Neural cell (in vitro differentiated cells): ENCODE results near the gene OXT.

Experiments
- CTCF ChIP-seq: fragments of 450-650 bp; IDR thresholded peaks from 2 replicates; pipeline ENCODE4 v1.5.1; 2014; ENCODE audit warnings: antibody characterized with exemption, mild to moderate bottlenecking, moderate library complexity; ENCODE audit not compliant: poor library complexity, severe bottlenecking
- EP300 ChIP-seq: fragments of 450-650 bp; conservative IDR thresholded peaks from 2 replicates; pipeline ENCODE4 v1.6.1; 2014; ENCODE audit warnings: antibody characterized with exemption, mild to moderate bottlenecking, moderate library complexity; ENCODE audit not compliant: poor library complexity, severe bottlenecking
- SMC3 ChIP-seq: fragments of 450-650 bp; conservative IDR thresholded peaks from 2 replicates; pipeline ENCODE4 v1.6.1; 2014; ENCODE audit warnings: antibody characterized with exemption, mild to moderate bottlenecking, moderate library complexity; ENCODE audit not compliant: poor library complexity

DNA sequence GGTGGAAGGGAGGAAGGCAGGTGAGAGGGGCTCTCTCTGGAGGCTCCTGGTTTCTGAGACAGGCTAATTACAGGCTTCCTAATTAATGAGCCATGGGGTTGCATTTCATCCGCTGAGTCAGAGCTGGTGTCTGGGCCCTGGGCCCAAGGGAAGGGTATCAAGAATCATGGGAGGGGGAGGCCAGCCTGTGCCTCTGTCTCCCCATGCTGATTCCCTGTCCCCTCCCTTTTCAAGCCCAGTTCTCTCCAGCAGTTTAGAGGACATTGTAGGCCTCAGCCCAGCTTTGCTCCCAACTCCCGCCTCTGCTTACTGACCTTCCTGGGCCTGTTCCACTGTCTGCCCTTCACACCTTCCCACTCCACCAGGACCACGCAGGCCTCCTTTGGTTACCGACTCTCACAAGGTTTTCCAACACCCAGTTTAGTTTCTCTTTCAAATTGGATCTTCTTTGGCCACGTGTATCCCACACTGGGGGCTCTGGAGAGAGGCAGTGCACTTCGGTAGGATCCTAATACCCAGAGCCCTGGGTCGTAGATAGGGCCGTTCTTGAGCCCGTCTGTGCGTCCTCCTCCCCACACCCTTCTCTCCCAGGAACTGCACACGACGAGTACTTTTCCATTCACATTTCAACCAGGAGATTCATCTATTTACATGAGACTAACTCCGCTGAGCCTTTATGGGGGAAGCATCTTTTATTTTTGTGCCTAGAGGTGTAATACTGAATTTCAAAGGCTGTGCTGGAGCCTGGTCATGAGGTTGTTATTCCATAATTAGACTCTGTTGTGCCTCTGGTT, 31.4 kb downstream of the OXT start:
- TF ChIP-seq SMC3, result no peak
- no peak for TF ChIP-seq CTCF
- no peak for TF ChIP-seq EP300
